GM19455 (cell line): ENCODE measurements around the gene UBE2D3.
"Not testable (repeated sequence)": the region's sequence is repeated elsewhere in the genome, so short reads cannot be mapped to it uniquely, and the experiment has no call there.

ENCODE experiments used
- ATAC-seq: cut with Tn5 transposase; IDR thresholded peaks from one replicate; pipeline ENCODE4 v1.9.1; 2021; ENCODE audit not compliant: unreplicated experiment

UBE2D3 gene

DNA sequence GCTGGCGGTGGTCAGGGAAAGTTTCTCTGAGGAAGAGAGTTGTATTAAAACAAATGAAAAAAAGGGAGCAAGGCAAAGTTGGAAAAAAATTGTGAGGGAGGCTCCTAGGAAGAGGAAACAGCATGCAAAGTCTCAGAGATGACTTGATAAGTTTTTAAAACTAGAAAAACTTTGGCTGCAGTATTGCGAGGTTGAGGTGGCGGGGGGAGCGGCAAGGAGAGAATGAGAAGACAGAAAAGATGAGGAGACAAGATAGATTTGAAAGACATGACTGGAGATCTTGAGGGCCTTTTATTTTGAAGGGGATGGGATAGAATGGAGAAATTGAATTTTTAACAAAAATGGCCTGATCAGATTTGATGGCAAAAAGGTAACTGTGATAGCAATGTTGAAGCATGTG, 4.8 kb upstream of the UBE2D3 start:
- no peak for ATAC-seq

DNA sequence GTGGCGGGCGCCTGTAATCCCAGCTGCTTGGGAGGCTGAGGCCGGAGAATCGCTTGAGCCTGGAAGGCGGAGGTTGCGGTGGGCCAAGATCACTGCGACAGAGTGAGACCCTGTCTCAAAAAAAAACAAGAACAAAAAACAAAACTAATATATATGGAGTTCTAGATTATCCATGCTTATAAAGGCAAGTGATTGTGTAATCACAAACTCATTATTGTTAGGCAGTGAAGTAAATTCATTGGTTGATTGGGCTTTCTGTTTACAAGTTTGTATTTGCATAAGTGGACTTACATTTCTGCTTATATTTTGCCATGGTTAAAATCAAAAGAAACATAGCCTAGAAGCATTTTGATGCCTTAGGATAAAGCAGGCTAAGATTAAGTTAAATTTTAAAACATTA, 2.5 kb upstream of the UBE2D3 start:
- ATAC-seq: no peak

DNA sequence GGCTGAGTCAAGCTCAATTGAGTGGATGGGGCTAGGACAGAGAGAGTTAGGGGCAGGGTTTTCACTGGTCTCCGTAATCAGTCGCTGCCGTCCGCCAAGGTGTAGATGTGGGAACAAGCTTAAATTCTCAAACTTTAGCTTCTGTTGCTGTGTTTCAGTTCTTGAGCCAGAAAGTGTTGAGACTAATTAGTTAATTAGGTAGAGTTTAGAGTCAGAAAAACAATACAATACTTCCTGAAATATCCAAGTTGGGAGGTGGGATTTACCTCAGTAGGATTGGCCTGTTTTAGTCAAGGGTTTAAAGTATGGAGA, 1.1 kb upstream of the UBE2D3 start:
- ATAC-seq: no peak

DNA sequence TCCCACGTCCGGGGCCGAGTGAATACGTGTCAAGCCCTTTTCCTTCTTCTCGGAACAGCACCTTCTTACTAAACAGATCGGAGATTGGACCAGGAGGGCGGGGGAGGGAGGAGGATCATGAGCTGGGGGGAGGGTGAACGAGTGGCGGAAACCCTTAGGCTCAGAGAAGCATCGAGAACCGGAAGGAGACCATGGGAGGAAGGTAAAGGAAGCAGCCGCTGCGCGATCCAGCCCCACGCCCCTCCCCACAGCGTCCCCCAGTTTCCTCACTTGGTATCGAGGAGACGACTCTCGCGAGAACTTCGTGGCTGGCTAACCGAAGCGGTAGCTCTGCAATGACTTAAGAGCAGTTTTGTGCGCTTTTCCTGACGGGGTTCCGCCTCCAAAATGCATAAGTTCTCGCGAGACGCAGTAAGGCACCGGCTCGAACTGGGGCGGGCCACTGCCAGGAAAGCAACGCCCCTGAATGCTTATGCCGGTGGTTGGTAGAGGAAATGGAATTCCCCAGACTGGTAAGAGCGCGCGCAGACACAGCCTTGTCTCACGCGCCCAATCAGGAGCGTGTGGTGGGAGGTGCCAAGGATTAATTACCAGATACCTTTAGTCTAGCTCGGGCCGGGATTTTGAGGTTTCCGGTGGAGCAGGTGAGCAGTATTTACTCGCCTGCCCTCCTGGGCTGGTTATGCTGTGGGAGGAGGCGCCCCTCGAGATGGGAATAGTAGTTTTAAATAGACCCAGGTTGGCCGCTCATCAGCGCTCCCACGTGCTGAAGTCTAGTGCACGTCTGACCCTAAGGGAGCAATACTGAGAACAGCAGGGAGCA, 534 bp upstream of the UBE2D3 start:
- ATAC-seq: peak; percentile 85

DNA sequence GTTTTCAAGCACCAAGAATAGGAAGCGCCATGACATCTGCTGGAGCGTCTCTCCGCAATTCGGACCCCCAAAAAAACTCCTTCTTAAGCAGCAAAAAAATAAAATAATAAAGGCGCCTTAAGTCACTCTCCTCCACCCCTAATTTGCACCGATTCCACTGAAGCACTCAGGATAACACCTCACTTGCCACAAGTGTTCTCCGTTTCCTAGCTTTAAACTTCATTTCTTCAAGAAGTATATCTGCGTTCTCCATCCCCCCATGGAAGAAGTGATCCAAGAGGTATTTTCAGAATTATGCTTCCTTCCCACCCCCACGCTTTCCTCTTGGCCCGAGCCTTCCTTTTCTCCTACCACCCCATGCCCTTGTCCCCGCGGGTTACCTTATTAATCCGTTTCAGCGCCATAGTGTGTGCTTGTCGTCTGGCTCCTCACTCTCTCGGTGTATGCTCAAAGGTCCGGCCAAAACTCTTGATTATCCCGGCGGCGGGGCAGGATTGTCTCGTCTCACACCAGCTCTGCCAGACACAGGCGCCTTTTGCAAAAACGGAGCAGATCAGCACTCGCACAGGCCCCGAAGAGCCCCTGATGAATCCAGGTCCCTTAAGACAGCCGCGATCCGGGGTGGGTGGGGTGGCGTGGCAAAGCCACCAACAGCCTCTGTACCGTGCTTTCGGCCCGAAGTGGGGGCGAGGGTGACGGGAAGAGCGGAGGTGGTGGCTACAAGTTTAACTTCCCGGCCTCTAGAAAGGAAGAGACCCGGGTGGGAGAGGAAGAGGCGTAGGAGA, 1.1 kb downstream of the UBE2D3 start:
- ATAC-seq: no peak

DNA sequence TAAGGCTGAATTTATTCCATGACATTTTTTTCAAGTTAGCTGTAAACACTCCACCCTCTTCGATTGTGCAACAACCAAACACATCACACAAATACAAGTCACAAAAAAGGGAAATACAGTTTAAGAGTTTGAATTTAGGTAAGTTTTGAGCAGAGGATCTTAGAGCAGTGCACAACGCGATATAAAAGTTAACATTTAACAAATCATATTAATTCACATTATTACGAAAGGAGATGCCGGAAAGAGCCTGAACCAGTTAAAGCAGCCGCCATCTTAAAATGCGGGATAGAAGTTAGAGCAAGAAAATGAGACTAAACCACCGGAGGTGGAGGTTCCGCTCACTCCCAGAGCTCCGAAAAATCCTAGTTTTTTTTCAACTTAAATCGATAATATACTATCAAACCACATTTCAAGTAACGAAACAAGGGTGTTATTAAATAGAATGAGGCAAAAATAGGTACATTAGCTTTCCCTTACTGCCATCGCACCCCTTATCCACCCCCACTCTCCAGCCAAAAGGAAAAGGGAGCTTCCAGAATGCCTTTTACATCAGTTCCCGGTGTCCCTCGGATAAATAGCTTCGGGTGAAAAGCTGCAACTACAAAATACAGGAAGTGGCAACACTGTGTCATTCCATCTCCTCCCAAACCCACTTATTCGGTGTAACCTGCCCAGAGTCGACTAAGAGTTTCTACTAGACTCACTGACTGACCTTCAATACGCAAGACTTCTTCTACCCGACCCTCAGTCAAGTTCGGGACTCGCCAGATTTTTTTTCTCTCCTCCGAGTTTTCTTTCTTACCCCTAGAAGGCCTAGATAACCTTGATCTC, 1.9 kb downstream of the UBE2D3 start:
- no peak for ATAC-seq

DNA sequence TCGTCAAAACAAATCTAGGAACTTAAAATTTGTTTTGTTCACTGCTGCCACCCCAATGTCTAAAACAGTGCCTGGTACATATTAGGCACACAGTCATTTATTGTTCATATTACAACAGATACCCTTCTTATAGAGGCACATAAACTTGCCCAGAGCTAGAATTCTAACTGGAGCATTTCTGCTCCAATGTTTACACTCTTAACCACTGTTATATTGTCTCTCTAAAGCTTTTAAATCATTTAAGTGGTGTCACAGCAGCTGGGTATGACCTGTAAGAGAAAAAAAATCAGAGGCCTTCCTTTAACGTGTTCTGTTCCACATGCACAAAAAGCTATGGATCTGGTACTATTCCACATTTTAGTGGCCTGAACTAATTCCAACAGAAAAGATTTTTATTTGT, 3.0 kb downstream of the UBE2D3 start:
- no peak for ATAC-seq

DNA sequence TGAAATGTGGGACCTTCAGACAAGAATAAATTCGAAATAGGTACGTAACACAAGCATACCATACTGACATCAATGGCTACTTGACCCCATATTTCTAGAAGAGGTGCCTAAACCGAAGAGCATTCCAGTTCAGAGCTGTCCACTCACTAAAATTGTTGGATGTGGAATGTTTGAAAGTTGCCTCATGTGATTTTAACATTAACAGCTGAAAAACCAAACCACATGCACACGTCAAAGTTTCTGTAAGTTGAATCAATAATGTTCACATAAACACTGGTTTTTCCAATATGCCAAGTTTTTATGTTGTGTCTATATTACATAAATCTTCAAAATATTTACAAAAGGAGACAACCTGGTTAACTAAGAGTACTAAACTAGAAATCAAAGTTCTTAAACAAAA, 3.5 kb downstream of the UBE2D3 start:
- ATAC-seq: no peak

DNA sequence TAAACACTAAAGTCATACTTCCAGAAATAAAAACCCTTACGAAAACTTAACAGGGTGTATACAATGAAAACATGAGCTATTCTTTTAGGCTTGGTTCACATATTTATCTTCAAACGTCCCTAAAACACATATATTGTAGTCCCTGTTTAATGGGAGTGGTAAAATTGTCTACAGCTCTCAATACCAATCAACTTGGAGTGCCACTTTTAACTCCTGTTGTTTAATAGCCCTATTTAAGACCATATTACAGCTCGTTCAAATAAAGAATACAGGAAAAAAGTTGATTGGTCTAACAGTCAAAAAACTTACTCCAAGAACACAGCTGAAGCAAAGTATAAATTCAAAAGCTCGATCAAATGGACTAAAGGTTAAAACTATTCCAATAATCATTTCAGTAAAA, 3.9 kb downstream of the UBE2D3 start:
- no peak for ATAC-seq

DNA sequence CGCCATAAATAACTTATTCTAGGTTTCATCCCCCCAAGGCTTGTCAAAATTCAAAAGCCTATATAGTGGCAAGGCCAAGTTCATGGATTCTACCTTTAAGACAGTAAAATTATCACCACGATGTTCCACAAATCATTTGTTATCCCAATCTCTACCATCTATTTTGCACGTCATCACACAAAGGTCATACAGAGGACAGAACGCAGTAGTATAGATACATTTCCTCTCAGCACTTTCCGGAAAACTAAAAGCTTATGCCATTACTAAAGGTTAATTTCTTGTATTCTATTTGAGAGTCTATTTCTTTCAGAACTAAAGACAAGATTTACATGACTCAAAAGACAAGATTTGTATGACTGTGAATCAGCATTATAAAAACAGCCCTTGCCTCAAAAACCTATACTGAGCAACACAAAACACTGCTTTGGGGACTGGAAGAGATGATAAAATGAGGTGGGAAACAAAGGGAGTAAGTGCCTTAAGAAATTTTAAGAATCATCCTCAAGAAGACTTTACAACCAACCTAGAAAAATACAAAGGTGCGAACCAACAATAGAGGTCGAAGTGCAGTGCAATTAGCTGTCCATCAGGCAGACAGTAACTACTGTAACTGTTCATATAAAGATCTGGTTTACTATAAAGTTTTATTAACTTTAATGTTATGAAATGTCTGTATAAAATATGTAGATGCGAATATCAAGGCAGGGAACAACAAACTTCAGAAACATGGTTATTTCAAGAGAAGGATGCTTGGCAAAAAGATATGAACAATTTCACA, 7.6 kb downstream of the UBE2D3 start:
- no peak for ATAC-seq

DNA sequence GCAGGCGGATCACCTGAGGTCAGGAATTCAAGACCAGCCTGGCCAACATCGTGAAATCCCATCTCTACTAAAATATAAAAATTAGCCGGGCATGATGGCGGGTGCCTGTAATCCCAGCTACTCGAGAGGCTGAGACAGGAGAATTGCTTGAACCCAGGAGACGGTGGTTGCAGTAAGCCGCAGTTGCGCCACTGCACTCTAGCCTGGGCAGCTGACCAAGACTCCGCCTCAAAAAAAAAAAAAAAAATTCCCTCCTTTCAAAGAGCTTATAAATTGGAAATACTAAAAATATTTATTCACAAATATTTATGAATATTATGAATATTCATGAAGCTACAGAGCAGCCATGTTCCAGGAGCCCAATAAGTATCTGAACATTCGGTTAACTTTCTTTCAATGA, 8.3 kb downstream of the UBE2D3 start:
- ATAC-seq: not testable (repeated sequence)

DNA sequence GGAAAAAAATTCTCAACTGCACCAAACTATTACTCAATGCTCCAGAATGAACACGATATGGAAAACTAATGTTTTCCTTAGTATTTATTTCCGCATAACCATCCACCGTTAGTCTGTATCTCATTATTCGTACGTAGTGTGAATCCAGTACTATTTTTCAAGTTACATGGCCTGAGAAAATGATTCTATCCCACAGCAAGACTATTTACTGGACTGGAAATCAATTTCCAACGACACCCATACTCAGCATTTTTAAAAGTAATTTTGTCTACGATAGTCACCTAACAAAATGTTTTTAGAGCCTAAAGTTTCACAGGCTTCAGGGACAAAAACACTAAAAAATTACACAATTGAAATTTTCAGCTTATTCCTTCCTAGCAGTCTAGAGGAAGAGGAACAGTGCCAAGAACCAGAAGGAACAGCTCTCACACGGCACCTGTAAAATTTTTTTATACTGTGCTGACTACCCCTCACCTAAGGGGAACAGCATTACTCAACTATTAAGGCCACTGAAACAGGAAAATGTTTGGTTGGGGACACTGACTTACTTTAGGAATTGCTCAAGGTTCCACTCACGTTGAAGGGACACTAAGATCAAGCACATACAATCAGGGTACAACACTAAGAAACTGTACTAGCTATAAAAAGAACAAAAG, 9.6 kb downstream of the UBE2D3 start:
- no peak for ATAC-seq

DNA sequence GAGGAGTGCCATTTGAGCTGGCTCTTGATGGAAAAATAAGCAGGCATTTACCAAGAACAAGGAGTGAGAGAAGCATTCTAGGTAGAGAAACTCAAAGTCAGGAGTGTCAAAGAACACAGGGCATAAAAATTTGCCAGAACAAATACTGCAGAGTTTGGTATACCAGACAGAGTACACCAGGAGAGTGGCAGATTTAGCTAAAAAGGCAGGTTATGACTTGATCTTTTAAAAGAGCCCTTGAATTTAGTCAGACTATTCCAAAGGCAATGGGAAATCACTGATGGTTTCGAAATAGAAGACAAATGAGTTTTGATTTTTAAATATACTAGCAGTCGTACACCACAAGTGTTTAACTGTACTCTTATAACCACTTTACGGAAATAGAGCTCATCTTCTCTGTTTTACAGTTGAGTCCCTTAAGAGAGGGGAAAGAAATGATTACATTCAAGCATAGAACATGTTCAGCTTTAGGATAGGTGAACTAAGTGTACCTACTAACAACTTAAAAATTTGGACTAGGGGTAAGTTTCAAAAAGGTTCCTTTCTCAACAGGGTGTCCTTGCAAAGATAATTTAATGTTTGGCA, 10.2 kb downstream of the UBE2D3 start:
- no peak for ATAC-seq

DNA sequence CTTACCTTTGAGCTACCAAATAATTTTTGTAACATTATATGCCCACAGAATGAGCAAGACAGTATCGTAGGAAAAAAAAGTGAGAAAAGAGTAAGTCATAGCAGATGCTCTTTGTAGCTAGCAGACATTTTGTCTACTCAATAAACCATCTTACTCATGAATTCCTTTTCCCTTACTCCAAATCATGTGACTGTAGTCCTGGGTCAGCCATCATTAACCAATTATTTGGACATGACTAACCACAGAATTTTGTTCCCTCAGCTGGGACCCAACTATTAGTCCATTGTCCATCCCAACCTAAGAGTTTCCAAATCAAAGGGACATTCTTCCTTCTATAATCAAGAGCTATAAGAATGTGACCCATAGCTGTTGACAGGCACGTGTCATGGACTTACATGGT, 11.4 kb downstream of the UBE2D3 start:
- no peak for ATAC-seq

DNA sequence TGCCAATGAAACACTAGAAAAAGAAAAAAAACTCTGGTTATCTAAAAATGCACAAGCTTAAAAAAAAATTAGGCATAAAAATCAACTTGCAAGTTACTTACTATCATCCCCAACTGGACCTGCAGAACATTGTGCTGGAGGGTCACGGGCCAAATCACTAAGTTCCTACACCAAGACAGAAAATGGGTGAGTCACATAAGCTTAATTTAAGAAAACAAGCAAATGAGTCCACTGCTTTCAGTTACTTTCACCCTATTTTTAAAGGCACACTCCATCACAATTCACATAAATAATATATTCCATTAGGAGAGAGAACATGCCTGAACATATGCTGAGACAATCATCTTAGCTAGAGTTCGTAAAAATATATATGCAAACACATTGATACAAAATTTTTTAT, 17.7 kb downstream of the UBE2D3 start:
- ATAC-seq: no peak

DNA sequence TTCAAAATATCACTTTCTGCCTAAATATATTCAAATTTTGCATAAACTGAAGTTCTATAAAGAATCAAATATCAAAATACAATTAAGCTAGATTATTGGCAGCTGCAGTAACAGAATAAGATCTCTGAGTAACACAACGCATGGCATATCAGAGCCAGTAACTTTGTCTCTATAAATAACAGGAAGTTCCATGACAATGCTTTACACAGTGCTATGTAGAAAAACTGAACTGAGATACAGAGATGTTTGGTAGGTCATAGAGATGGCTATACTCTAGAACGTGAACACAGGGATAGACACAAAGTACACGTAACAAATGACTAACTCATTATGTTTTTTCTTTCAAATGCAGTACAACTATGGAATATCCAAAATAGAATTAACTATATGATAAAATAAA, 18.2 kb downstream of the UBE2D3 start:
- no peak for ATAC-seq

DNA sequence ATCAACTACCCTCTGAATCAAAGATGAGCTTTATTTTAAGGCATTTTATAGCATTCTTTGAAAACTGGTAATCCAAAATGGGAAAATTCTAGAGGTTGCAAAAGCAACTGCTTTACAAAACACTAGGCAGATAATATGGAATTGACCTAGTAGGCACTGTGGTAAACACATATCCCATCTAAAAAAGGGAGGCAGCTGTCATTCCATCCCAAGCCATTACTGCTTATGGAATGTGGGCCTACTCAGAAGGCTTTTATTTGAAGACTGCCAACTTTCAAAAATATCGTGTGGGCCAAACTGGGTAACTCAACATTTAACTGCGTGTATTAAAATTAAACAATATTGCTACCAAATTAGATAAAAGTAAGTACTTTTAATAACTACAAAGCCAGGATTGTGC, 19.3 kb downstream of the UBE2D3 start:
- ATAC-seq: no peak

DNA sequence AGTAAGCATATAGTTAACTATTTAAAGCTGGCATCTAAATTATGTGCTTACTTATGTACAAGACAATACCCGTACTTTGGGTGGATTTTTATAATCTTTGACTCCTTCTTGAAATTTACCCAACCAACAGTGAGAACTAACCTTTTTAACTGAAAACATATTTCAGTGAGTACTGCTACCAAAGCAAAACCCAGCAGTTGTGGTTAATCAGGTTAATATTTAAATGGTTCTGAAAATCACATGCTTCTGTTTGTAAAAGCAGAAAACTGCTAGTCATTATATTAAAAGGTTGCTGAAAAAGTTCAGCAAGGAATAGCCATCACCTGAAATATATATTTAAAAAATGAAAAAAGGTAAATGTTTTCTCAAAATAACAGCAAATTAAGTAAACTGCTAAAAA, 20.0 kb downstream of the UBE2D3 start:
- ATAC-seq: no peak

DNA sequence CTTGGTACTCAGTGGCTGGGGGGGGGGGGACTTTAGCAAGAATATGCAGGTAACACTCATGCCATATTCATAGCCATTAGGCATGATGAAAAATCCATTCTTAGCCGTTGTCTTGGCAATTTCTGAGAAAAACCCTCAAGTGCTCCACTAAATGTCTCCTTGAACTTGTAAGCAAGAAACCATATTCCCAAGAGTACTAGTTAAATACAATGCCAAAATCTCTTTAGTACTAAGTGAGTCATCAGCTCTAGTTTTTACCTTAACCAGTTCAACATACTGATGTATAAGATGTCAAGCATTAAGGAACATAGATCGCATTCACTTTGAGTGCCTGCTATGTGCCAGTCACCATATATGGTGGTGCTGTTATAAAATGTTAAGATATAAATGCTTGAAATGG, 27.5 kb downstream of the UBE2D3 start:
- no peak for ATAC-seq

DNA sequence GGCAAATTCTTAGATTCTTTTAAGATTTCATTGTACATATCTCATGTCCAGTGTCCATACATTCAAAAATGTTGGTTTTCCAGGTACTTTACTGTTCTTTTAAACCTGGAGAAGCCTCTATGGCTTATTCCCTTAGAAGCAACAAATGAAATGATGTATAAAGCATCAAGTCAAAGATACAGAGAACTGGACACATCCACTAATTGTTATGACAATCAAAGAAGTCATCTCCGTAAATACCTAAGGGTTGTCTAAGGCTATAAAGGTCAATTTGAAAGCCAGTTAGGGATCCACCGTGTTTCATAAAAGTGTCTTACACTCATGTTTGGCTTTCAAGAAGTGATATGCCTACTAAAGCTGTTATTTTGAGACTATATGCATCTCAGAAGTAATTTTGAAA, 32.4 kb downstream of the UBE2D3 start:
- ATAC-seq: no peak
